ENCODE measurements around the gene STARD5. TPM values are rescaled to one million over a fixed set of nuclear protein-coding genes. Genes with fewer than 3 reads are reported as not detected.

The STARD5 gene
- total and polyA plus RNA-seq, 7 donors = 0.66 to 26.1 (median 6.4) TPM

DNA sequence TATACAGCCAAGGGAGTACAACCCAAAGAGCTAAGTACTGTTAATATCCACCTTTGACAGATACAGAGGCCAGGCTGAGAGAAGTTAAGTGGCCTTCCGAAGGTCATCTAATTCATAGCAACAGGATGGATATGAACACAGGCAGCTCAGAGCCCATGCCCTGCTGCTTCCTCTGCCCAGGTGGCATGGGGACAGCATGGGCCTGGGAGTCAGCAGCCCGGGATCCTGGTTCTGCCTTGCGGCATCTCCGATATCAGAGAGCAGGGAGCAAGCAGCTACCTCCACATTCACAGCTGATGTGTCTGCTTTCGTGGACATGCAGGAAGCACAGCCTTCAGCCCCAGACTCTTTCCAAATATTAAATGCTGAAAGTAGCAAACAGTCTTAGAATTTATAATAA is 55.6 kb downstream of the STARD5 start:
- peaks cover 0 to 7% (median 0%) of the 10 kb centered on the region in 3 donors for H3K27me3 ChIP-seq
- H3K4me3 ChIP-seq = no peak overlapping the region
- H3K36me3 ChIP-seq = no peaks in the 10 kb centered on the region
- intact Hi-C loops (cut with DNase I) = no loop called here
- WGBS, 2 donors = 91 to 93% methylated on average over 5 of the region's 5 CpGs
- TF ChIP-seq POLR2A (IDR thresholded peaks at IDR 0.05) (no peak), POLR2AphosphoS5 (IDR thresholded peaks at IDR 0.05) (no peak), EP300 (IDR thresholded peaks at IDR 0.05) (no peak)
- TF ChIP-seq, protein P1, sequence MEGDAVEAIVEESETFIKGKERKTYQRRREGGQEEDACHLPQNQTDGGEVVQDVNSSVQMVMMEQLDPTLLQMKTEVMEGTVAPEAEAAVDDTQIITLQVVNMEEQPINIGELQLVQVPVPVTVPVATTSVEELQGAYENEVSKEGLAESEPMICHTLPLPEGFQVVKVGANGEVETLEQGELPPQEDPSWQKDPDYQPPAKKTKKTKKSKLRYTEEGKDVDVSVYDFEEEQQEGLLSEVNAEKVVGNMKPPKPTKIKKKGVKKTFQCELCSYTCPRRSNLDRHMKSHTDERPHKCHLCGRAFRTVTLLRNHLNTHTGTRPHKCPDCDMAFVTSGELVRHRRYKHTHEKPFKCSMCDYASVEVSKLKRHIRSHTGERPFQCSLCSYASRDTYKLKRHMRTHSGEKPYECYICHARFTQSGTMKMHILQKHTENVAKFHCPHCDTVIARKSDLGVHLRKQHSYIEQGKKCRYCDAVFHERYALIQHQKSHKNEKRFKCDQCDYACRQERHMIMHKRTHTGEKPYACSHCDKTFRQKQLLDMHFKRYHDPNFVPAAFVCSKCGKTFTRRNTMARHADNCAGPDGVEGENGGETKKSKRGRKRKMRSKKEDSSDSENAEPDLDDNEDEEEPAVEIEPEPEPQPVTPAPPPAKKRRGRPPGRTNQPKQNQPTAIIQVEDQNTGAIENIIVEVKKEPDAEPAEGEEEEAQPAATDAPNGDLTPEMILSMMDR (IDR thresholded peaks at IDR 0.05) = no peak
- H3K27ac ChIP-seq = no peak overlapping the region
- H3K4me1 ChIP-seq = peaks cover 0 to 13% (median 12%) of the 10 kb centered on the region in 4 donors
- H3K9me3 ChIP-seq = no peaks in the 10 kb centered on the region
- DNase-seq = no peak

DNA sequence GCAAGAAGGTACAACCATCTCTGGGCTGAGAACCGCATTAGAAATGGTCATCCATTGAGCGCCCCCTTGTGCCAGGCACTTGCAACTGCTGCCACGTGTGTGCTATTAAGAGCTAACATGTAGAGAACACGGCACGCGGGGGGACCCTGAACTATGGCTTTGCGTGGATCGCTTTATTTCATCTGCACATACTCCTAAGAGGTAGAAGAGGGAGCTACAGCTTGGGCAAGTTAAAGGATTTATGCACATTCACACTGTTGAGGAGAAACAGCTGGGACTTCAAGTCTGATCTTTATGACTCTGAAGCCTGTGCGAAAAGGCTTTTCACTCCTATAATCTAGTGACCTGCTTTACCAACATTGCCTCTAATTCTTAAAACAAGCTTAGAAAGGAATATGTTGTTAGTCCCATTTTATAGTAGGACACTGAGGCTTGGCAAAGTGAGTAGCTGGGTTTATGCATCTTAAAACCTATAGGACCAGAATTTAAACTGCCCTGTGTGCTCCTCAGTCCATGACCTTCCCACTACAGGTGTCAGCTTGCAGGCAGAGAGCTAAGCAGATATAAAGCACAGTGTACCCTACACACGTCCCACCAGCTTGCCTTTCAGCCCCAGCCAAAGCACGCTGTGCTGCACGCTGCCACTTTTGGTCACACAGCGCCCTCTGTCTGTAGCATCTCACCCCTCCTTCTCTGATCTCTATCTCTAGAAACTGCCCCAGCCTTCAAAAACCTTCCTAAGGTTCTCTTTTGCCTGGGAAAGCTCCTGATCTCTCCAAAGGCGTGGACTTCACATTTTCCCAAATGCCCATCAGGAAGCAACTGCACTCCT is 57.8 kb downstream of the STARD5 start:
- intact Hi-C loops (cut with DNase I) = loop anchor here (1.0 to 2.0 kb wide), 3 partner anchors 109 to 289 kb away; no protein-coding TSS in a partner anchor
- peak; percentile 90 for DNase-seq
- Histone ChIP-seq H3K4me1 (peaks cover 0 to 13% (median 12%) of the 10 kb centered on the region in 4 donors), H3K9me3 (no peaks in the 10 kb centered on the region), H3K27ac (no peak overlapping the region), H3K4me3 (no peak overlapping the region), H3K27me3 (peaks cover 0 to 7% (median 0%) of the 10 kb centered on the region in 3 donors), H3K36me3 (no peaks in the 10 kb centered on the region)
- WGBS, 2 donors = 1 to 4% methylated on average over 14 of the region's 14 CpGs
- TF ChIP-seq POLR2A (IDR thresholded peaks at IDR 0.05) = no peak
- TF ChIP-seq POLR2AphosphoS5 (IDR thresholded peaks at IDR 0.05) = no peak
- TF ChIP-seq, protein P1 (IDR thresholded peaks at IDR 0.05) = peak; percentile 74 to 92 (median 76)

DNA sequence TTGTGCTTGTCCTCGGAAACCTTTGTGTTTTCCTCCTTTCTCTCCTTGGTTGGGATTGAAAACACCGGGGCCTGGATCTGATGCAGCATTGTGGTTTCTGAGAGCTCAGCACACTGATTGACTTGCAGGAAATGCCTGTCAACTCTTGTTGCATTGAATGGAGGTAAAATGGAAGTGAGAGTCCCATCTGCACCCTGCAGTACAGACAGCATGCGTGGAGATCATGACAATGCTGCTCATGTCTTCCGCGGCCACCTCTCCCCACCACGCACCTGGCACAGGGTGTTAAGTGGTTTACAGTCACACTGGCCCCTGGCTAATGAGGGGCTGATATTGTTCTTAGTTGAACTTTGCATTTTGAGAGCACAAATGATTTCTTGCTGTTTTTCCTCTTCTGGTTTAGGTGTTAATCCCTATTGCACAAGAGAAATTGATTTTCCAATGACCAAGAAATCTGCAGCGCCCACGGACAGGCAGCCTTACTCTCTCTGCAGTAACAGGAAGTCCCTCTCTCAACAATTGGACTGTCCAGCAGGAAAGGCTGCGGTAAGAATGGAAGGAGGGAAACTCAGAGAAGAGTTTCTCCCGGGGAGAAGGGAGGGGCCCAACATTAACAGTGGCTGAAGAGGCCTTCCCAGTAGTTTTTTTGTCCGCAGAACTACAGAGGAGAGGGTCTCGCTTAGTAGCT is 58.5 kb downstream of the STARD5 start:
- Histone ChIP-seq H3K27me3 (peaks cover 0 to 7% (median 0%) of the 10 kb centered on the region in 3 donors), H3K9me3 (no peaks in the 10 kb centered on the region), H3K36me3 (no peaks in the 10 kb centered on the region), H3K4me3 (no peak overlapping the region), H3K4me1 (peaks cover 0 to 13% (median 12%) of the 10 kb centered on the region in 4 donors), H3K27ac (no peak overlapping the region)
- DNase-seq = no peak
- TF ChIP-seq EP300 (IDR thresholded peaks at IDR 0.05) (no peak), POLR2A (IDR thresholded peaks at IDR 0.05) (no peak)
- TF ChIP-seq, protein P1 (IDR thresholded peaks at IDR 0.05) = no peak
- 35 to 42% methylated on average over 12 of the region's 12 CpGs for WGBS, 2 donors
- intact Hi-C loops (cut with DNase I) = loop anchor here (2.0 kb wide), 1 partner anchor 109 kb away; no protein-coding TSS in a partner anchor

DNA sequence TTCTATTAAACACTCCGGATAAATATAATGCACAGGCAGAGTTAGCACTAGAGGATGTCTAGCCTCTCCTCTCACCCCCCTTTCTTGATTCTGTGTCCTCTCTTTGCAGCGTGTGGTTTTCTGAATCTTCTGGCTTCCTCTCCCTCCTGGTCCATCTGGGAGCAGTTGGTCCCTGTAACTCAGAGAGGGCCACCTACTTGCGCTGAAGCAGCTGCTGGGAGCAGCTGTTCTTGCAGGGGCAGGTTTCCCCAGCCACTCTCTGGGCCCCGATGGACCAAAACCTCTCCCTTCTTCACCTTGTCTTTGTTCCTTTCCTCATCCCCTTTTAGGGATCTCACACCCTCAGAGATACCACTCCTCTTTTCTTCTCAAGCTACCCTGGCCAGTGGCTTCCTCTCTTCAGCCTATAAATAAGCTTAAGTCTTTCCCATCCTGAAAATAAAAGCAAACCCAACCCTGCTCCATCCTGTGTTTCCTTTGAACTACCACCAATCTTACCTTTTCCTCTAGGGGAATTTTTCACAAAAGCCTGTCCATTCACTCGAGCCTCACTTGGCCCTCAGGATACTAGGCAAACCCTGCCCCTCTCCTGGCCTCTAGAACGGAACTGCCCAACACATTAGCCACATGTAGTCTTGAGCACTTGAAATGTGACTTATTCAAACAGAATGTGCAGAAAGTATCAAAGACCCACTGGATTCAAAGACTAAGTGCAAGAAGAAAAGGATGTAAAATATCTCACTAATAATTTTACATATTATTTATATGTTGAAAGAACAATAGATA is 59.7 kb downstream of the STARD5 start:
- 77% methylated on average over 6 of the region's 6 CpGs for WGBS, 2 donors
- Histone ChIP-seq H3K4me3 (no peak overlapping the region), H3K36me3 (no peaks in the 10 kb centered on the region), H3K27ac (peak overlapping the region in 1 of 4 donors; percentile 18), H3K27me3 (peaks cover 0 to 7% (median 0%) of the 10 kb centered on the region in 3 donors), H3K4me1 (peaks cover 0 to 13% (median 12%) of the 10 kb centered on the region in 4 donors), H3K9me3 (no peaks in the 10 kb centered on the region)
- no peak for DNase-seq
- intact Hi-C loops (cut with DNase I) = loop anchor here (2.0 kb wide), 1 partner anchor 107 kb away; no protein-coding TSS in a partner anchor
- TF ChIP-seq POLR2AphosphoS5 (IDR thresholded peaks at IDR 0.05) (no peak), POLR2A (IDR thresholded peaks at IDR 0.05) (no peak)
